ENCODE data around the gene CHAD. TPM values are rescaled to one million over a fixed set of nuclear protein-coding genes. Genes with fewer than 3 reads are reported as not detected.
"Not testable (repeated sequence)": the region's sequence is repeated elsewhere in the genome, so short reads cannot be mapped to it uniquely, and the experiment has no call there.

Gene CHAD
- total RNA-seq, 1 donor from 2014 or later: not detected

- TF ChIP-seq, protein P1, sequence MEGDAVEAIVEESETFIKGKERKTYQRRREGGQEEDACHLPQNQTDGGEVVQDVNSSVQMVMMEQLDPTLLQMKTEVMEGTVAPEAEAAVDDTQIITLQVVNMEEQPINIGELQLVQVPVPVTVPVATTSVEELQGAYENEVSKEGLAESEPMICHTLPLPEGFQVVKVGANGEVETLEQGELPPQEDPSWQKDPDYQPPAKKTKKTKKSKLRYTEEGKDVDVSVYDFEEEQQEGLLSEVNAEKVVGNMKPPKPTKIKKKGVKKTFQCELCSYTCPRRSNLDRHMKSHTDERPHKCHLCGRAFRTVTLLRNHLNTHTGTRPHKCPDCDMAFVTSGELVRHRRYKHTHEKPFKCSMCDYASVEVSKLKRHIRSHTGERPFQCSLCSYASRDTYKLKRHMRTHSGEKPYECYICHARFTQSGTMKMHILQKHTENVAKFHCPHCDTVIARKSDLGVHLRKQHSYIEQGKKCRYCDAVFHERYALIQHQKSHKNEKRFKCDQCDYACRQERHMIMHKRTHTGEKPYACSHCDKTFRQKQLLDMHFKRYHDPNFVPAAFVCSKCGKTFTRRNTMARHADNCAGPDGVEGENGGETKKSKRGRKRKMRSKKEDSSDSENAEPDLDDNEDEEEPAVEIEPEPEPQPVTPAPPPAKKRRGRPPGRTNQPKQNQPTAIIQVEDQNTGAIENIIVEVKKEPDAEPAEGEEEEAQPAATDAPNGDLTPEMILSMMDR (IDR thresholded peaks at IDR 0.05; ENCODE audit: partially characterized antibody, unreplicated experiment): no peak
- Mint-ChIP-seq H3K36me3 (ENCODE audit: unreplicated experiment) (no peaks in the 10 kb centered on the region), H3K27me3 (ENCODE audit: unreplicated experiment) (peaks cover 6% of the 10 kb centered on the region), H3K4me3 (ENCODE audit: unreplicated experiment) (no peak overlapping the region), H3K9me3 (ENCODE audit: unreplicated experiment) (no peaks in the 10 kb centered on the region), H3K4me1 (ENCODE audit: low read depth, unreplicated experiment) (peaks cover 9% of the 10 kb centered on the region), H3K27ac (ENCODE audit: unreplicated experiment) (no peak overlapping the region)
- no peak for DNase-seq
Measured at GRCh38 chr17:50430821-50431618, 37.7 kb downstream of the CHAD start.

- H3K27ac Mint-ChIP-seq (ENCODE audit: unreplicated experiment): no peak overlapping the region
- TF ChIP-seq, protein P1 (IDR thresholded peaks at IDR 0.05; ENCODE audit: partially characterized antibody, unreplicated experiment): no peak
- H3K27me3 Mint-ChIP-seq (ENCODE audit: unreplicated experiment): peaks cover 8% of the 10 kb centered on the region
- no peak for DNase-seq
- no peak overlapping the region for H3K4me3 Mint-ChIP-seq (ENCODE audit: unreplicated experiment)
- H3K4me1 Mint-ChIP-seq (ENCODE audit: low read depth, unreplicated experiment): peaks cover 11% of the 10 kb centered on the region
- no peaks in the 10 kb centered on the region for H3K36me3 Mint-ChIP-seq (ENCODE audit: unreplicated experiment)
- H3K9me3 Mint-ChIP-seq (ENCODE audit: unreplicated experiment): peaks cover 3% of the 10 kb centered on the region
Measured at GRCh38 chr17:50429793-50430192, 38.9 kb downstream of the CHAD start.

DNA sequence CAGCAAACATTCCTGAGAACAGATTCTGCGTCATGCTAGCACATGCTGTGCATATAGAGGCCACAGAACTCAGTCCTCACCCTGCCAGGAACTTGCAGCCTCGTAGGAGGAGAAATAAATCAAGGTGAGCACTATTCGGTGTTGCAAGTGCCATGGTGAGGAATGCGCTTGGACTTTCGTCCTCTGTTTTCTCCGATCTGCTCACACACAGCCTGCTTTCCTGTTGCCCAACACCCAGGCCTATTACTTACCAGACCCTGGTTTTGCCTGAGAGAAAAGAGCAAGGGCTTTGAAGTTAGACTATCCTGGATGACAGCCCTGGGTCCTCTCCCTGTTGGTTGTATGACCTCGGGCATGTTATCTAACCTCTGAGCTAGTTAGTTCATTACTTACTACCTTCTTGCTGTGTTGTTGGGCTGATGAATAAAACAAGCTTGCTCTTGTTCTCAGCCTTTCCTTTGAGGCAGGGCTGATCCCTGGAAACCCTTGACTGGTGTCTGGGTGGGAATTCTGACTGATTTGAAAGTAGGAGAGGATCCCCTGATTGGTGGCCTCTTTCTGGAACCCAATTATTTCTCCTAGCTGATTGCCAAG lies 39.8 kb downstream of the CHAD start:
- Mint-ChIP-seq H3K4me3 (ENCODE audit: unreplicated experiment) (no peak overlapping the region), H3K27ac (ENCODE audit: unreplicated experiment) (no peak overlapping the region)
- no peak for DNase-seq

GRCh38 chr17:50428126-50428525 lies 40.6 kb downstream of the CHAD start:
- Mint-ChIP-seq H3K4me3 (ENCODE audit: unreplicated experiment) (peak overlapping the region; percentile 82), H3K4me1 (ENCODE audit: low read depth, unreplicated experiment) (peaks cover 12% of the 10 kb centered on the region)
- H3K9me3 Mint-ChIP-seq (ENCODE audit: unreplicated experiment); DNase-seq; H3K27me3 Mint-ChIP-seq (ENCODE audit: unreplicated experiment); H3K27ac Mint-ChIP-seq (ENCODE audit: unreplicated experiment); H3K36me3 Mint-ChIP-seq (ENCODE audit: unreplicated experiment): not testable (repeated sequence)

More for the DNA sequence above, 39.8 kb downstream of the CHAD start:
- Mint-ChIP-seq H3K27me3 (ENCODE audit: unreplicated experiment) (peaks cover 8% of the 10 kb centered on the region), H3K4me1 (ENCODE audit: low read depth, unreplicated experiment) (peaks cover 11% of the 10 kb centered on the region), H3K9me3 (ENCODE audit: unreplicated experiment) (peaks cover 3% of the 10 kb centered on the region), H3K36me3 (ENCODE audit: unreplicated experiment) (no peaks in the 10 kb centered on the region)
- TF ChIP-seq, protein P1 (IDR thresholded peaks at IDR 0.05; ENCODE audit: partially characterized antibody, unreplicated experiment): no peak

DNA sequence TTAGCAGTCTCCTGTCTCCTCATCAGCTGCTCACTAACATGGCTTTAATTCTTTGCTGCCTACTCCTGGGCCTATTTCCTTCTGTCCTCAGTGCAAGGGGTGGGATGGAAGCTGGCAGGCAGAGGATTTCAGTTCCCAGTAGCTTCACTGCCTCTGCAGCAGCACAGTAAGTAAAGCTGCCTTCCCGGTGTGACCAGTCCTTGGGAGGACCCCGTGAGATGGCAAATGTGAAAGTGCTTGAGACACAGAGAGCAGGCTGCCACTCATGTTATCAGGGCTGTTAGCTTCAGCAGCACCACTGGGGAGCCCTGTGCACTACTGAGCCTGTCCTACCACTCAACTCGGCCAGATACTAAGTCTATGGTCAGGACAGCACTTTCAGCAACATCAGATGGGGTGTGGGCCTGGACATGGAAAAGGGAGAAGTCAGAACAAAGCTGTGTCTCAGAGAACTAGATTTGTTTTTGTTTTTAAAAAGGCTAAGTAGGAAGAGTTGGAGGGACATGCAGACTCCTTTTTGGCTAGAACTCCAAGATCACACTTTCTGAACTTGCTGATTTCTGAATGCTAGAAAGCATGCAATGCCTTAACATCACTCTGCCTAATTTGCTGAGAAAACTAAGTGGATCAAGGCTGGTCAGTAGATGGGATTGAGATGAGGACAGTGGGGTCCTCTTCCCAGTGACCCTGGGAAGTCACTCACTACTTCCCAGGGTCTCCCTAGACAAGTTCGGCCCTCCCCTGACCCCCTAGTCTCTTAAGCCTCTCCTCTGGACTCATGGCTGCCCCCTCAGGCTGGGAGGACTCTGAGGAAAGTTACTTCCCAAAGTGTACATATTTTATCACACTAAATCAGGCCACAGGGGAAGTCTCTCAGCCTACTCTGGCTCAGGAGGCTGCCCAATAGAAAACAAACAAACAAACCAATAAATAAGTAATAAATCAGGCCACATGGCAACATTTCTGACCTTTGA lies 41.6 kb downstream of the CHAD start:
- peaks cover 6% of the 10 kb centered on the region for H3K27me3 Mint-ChIP-seq (ENCODE audit: unreplicated experiment)
- H3K9me3 Mint-ChIP-seq (ENCODE audit: unreplicated experiment): peaks cover 3% of the 10 kb centered on the region
- H3K4me3 Mint-ChIP-seq (ENCODE audit: unreplicated experiment): peak overlapping the region; percentile 82
- H3K36me3 Mint-ChIP-seq (ENCODE audit: unreplicated experiment): no peaks in the 10 kb centered on the region
- H3K27ac Mint-ChIP-seq (ENCODE audit: unreplicated experiment): peak overlapping the region; percentile 36
- TF ChIP-seq, protein P1 (IDR thresholded peaks at IDR 0.05; ENCODE audit: partially characterized antibody, unreplicated experiment): no peak
- DNase-seq: peak; percentile 46
- peaks cover 12% of the 10 kb centered on the region for H3K4me1 Mint-ChIP-seq (ENCODE audit: low read depth, unreplicated experiment)

Measured in glutamatergic neuron (in vitro differentiated cells).